Measurements from ENCODE around the gene SCML1. TPM values are rescaled to one million over a fixed set of nuclear protein-coding genes. Genes with fewer than 3 reads are reported as not detected.

SCML1 gene
- total and polyA plus RNA-seq, 10 of the 15 experiments (the other 5 are each of a cell fraction or from before 2014, with no cell fraction given): 0.62 to 48.3 (median 1.6) TPM

DNA sequence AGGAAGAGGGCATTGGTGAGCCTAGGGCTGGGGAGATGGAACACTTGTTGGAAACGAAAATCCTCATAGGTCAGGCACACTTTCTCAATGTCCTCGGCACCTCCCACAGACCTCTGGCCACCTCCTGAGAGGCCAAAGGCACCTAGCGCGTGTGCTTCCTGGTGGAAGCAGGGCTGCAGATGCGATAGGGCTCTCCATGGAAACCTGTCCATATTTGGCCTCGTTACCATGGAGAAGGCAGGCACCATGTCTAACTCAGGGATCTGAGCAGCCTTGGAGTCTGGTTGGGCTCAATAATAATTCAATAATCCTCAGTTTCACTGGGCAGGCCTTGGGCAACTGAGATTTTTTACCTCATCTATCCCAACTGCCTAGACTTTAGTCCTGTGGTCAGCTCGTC, 65.5 kb downstream of the SCML1 start (continued):
- TF ChIP-seq, protein P1, sequence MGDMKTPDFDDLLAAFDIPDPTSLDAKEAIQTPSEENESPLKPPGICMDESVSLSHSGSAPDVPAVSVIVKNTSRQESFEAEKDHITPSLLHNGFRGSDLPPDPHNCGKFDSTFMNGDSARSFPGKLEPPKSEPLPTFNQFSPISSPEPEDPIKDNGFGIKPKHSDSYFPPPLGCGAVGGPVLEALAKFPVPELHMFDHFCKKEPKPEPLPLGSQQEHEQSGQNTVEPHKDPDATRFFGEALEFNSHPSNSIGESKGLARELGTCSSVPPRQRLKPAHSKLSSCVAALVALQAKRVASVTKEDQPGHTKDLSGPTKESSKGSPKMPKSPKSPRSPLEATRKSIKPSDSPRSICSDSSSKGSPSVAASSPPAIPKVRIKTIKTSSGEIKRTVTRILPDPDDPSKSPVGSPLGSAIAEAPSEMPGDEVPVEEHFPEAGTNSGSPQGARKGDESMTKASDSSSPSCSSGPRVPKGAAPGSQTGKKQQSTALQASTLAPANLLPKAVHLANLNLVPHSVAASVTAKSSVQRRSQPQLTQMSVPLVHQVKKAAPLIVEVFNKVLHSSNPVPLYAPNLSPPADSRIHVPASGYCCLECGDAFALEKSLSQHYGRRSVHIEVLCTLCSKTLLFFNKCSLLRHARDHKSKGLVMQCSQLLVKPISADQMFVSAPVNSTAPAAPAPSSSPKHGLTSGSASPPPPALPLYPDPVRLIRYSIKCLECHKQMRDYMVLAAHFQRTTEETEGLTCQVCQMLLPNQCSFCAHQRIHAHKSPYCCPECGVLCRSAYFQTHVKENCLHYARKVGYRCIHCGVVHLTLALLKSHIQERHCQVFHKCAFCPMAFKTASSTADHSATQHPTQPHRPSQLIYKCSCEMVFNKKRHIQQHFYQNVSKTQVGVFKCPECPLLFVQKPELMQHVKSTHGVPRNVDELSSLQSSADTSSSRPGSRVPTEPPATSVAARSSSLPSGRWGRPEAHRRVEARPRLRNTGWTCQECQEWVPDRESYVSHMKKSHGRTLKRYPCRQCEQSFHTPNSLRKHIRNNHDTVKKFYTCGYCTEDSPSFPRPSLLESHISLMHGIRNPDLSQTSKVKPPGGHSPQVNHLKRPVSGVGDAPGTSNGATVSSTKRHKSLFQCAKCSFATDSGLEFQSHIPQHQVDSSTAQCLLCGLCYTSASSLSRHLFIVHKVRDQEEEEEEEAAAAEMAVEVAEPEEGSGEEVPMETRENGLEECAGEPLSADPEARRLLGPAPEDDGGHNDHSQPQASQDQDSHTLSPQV (IDR thresholded peaks at IDR 0.05): no peak
- TF ChIP-seq, protein P2, sequence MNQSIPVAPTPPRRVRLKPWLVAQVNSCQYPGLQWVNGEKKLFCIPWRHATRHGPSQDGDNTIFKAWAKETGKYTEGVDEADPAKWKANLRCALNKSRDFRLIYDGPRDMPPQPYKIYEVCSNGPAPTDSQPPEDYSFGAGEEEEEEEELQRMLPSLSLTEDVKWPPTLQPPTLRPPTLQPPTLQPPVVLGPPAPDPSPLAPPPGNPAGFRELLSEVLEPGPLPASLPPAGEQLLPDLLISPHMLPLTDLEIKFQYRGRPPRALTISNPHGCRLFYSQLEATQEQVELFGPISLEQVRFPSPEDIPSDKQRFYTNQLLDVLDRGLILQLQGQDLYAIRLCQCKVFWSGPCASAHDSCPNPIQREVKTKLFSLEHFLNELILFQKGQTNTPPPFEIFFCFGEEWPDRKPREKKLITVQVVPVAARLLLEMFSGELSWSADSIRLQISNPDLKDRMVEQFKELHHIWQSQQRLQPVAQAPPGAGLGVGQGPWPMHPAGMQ (IDR thresholded peaks at IDR 0.05; ENCODE audit: borderline replicate concordance): no peak
- TF ChIP-seq RBBP5 (conservative IDR thresholded peaks at IDR 0.05): no peak
- TF ChIP-seq, protein P3, sequence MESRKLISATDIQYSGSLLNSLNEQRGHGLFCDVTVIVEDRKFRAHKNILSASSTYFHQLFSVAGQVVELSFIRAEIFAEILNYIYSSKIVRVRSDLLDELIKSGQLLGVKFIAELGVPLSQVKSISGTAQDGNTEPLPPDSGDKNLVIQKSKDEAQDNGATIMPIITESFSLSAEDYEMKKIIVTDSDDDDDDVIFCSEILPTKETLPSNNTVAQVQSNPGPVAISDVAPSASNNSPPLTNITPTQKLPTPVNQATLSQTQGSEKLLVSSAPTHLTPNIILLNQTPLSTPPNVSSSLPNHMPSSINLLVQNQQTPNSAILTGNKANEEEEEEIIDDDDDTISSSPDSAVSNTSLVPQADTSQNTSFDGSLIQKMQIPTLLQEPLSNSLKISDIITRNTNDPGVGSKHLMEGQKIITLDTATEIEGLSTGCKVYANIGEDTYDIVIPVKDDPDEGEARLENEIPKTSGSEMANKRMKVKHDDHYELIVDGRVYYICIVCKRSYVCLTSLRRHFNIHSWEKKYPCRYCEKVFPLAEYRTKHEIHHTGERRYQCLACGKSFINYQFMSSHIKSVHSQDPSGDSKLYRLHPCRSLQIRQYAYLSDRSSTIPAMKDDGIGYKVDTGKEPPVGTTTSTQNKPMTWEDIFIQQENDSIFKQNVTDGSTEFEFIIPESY (IDR thresholded peaks at IDR 0.05): no peak
- TF ChIP-seq, protein P4, sequence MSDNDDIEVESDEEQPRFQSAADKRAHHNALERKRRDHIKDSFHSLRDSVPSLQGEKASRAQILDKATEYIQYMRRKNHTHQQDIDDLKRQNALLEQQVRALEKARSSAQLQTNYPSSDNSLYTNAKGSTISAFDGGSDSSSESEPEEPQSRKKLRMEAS (IDR thresholded peaks at IDR 0.05; ENCODE audit: low read depth, low read length): no peak
- no peak for TF ChIP-seq YBX1 (IDR thresholded peaks at IDR 0.05)
- no peak for TF ChIP-seq SUPT20H (IDR thresholded peaks at IDR 0.05; ENCODE audit: borderline replicate concordance, control insufficient read depth, low read depth, low read length)
